Panc1 (cell line): ENCODE results near the gene POU2F2.

Experiments
- POLR2AphosphoS5 ChIP-seq: IDR thresholded peaks from 2 replicates; pipeline ENCODE4 v1.6.1; 2012; ENCODE audit warnings: mild to moderate bottlenecking, low read depth, low read length, moderate library complexity
- REST ChIP-seq, 2 experiments: IDR thresholded peaks; 2 replicates each; pipeline ENCODE4 v1.6.1; 2011 to 2012; ENCODE audit warnings: low read depth in 2 of 2, control low read depth in 1 of 2, low read length in 1 of 2, mild to moderate bottlenecking in 1 of 2, moderate library complexity in 1 of 2; ENCODE audit not compliant: insufficient read depth in 1 of 2
- TCF7L2 ChIP-seq: IDR thresholded peaks from 2 replicates; pipeline ENCODE4 v1.6.1; 2011; ENCODE audit warnings: mild to moderate bottlenecking, low read depth, low read length, inconsistent platforms
- TF ChIP-seq, protein P1 (sequence below): fragments of 450-650 bp; IDR thresholded peaks from 2 replicates; pipeline ENCODE4 v1.5.1; 2017; ENCODE audit warnings: mild to moderate bottlenecking

DNA sequence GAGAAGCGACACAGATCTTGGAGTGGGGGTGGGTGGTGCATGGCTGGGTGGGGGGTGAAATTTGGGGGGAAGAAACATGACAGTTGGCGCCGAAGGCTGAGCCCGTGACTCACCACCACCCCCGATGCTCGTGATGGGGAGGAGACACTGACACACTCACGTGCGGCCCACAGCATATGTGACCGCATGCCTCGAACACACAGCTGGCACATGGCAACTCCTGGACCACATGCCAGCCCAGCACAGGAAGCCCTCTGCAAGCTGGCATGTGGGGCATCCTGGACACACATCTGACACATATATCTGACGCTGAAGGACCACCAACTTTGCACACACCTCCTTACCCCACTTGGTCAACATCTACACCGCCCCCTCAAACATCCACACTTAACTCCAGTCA lies 61.0 kb downstream of the POU2F2 start:
- TF ChIP-seq, protein P1, sequence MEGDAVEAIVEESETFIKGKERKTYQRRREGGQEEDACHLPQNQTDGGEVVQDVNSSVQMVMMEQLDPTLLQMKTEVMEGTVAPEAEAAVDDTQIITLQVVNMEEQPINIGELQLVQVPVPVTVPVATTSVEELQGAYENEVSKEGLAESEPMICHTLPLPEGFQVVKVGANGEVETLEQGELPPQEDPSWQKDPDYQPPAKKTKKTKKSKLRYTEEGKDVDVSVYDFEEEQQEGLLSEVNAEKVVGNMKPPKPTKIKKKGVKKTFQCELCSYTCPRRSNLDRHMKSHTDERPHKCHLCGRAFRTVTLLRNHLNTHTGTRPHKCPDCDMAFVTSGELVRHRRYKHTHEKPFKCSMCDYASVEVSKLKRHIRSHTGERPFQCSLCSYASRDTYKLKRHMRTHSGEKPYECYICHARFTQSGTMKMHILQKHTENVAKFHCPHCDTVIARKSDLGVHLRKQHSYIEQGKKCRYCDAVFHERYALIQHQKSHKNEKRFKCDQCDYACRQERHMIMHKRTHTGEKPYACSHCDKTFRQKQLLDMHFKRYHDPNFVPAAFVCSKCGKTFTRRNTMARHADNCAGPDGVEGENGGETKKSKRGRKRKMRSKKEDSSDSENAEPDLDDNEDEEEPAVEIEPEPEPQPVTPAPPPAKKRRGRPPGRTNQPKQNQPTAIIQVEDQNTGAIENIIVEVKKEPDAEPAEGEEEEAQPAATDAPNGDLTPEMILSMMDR, result no peak
- TF ChIP-seq POLR2AphosphoS5, result no peak
- TF ChIP-seq REST (IDR thresholded peaks at IDR 0.05; ENCODE audit: insufficient read depth in 1 of 2, low read depth in 2 of 2, low read length in 1 of 2), result no peak
- TF ChIP-seq TCF7L2, result no peak
